GM18499 (cell line): ENCODE data around the gene COL26A1.
"Not testable (repeated sequence)": the region's sequence is repeated elsewhere in the genome, so short reads cannot be mapped to it uniquely, and the experiment has no call there.

Experiments
- ATAC-seq: cut with Tn5 transposase; IDR thresholded peaks from one replicate; pipeline ENCODE4 v1.9.1; 2021; ENCODE audit warnings: moderate number of reproducible peaks; ENCODE audit not compliant: insufficient read depth, unreplicated experiment

The COL26A1 gene

DNA sequence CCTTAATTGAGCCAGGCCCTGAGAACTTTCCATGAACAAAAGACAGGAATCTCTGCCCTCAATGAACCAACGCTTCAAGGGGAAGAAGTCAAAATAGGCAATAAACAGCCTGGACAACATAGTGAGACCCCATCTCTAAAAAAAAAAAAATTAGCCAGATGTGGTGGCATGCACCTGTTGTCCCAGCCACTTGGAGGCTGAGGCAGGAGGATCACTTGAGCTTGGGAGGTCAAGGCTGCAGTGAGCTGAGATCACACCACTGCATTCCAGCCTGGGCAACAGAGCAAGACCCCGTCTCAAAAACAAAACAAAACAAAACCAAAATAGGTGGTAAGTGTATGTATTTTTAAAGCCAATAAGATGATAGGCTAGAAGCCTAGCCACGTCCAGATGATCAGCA is 198.6 kb downstream of the COL26A1 start:
- not testable (repeated sequence) for ATAC-seq

DNA sequence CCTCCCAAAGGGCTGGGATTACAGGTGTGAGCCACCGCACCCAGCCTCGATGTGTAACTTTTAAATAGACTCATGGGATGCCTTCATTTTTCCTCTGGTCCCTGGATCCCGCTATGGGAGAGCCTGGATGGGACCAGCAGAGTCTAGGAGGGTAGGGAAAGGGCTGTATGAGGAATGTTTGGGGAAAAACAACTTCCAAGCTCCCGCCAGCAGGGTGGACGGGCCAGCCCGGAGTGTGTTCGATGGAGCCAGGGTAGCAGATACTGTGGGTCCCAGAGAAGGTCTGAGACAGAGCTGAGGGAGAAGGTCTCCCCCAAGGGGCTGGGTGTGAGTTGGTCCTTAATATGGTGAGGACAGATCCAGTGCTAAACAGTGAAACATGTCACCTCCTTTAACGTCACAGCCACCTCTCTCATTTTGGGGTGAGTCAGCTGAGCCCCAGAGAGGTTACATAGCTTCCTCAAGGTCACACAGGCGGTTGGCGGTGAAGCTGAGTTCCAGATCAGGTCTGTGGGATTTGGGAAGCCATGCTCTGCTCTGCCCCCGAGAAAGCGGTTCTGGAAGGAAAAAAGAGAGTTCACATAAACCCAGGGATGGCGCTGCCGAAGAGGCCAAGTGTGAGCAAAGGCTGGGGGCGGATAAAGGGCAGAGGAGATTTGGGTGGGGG is 200.0 kb downstream of the COL26A1 start:
- no peak for ATAC-seq

DNA sequence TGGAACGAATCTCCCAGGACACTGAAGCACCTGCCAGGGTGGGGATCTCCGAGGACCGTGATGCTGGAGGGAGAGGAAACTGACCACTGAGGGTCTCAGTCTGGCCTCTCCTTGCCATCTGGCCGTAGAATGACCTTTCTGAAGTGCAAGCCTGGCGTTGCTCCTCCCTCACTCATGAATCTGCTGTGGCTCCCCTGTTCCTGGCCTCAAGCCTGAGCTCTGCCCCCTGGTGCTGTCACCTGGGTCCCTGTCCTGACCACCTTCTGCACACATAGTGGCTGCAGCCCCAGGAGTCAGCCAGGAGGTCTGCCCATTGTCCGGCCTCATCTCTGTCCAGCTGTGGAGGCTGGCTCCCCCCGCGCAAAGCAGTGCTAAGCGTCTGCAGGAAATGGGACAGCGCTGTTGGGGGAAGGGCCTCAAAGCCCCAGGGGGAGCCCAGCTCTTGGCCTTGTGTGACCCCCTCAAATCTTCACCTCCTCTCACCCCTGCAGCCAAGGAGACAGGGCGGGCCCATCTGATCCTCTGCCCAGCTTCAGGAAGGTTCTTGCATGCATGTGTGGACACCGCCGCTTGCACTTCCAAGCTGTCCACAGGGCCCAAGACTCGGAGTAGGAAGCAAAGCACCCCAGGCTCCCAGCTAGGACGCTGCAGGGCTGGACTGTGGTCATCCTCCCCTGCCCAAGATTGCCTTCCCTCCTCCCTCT is 200.7 kb downstream of the COL26A1 start:
- no peak for ATAC-seq

DNA sequence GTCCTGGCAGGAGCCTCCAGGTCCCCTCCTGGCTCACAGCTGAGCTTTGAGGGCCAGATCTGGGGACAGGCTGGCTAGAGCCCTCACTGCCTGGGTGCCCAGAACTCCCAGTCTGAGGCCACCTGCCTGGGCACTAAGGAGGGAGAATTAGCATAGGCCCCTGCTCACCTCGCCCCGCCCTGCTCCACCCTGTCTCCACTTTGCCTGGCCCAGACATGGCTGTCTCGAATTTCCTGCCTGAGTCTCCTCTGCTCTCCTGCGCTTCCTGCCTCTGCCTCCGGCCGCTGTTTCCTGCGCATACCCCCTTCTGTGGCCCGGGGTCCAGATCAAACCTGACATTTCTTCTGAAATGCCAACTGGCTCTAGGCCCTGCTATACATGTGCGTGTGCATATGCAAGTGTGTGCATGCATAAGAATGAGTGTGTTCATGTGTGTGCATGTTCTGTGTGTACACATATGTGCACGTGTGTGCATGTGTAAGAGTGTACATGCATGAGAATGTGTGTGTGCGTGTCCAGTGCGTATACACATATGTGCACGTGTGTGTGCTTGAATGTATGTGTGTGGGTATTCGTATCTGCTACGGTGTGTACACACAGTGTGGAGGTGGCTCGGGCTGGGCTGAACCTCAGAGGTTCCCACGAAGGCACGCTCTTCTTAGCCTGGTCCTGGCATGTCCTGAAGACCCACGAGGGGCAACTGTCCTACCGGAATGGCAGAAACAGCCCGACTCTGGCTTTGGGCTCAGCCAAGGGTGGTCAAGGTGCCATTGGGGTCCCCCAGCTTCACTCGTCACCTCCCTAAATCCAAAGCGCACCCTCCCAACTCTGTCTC is 201.5 kb downstream of the COL26A1 start:
- no peak for ATAC-seq

DNA sequence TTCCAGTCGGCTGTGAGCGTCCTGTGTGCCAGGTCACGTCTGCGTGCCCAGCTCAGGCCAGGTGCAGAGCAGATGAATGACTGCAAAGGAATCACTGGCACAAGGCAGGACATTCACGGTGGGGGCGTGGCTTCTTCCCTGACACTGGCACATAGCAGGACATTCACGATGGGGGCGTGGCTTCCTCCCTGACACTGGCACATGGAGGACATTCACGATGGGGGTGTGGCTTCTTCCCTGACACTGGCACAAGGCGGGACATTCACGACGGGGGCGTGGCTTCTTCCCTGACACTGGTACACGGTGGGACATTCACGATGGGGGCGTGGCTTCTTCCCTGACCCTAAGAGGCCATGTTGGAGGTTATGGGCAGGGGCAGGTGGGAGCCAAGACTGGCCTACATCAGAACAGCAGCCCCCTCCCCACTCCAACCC is 202.1 kb downstream of the COL26A1 start:
- no peak for ATAC-seq

DNA sequence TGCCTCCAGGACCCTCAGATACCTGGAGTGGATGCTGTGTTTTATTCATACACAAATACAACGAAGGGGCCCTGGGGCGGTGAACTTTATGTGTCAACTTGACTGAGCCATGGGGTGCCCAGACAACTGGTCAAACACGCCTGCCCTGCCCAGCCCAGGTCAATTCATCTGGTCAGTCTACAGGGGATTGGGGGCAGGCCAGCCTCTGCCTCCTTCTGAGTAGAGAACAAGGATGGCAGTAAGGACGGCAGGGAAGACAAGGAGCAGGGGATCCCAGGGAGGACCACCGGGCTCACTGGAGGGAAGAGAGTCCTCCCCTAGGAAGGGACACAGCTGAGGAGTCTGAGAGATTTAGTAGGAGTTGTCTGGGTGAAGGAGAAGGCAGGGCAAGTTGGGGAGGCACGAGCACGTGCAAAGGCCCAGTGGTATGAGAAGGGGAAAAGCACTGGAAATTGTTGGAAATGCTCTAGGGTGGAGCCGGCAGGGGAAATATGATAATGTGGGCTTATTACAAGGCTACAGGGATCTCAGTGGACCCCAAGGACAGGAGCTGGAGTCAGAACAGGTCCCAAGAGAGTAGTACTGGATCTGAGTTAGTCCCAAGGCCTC is 203.0 kb downstream of the COL26A1 start:
- no peak for ATAC-seq

DNA sequence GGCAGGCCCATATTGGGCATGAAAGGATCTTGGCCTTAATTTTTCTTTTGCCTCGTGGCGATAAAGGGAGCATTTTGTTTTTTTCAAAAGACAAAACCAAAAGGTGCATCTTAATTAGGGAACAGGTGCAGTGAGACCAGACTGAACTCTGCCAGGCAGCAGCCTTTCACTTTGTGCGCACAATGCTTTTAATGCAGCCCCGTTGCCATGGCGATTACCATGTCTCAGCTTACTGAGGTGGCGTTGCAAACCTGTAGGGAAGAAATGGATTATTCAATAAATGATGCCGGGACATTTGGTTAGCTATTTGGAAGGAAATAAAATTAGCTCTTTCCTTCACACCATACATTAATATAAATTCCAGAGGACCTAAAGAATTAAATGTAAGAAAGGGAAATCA is 204.6 kb downstream of the COL26A1 start:
- ATAC-seq = no peak

DNA sequence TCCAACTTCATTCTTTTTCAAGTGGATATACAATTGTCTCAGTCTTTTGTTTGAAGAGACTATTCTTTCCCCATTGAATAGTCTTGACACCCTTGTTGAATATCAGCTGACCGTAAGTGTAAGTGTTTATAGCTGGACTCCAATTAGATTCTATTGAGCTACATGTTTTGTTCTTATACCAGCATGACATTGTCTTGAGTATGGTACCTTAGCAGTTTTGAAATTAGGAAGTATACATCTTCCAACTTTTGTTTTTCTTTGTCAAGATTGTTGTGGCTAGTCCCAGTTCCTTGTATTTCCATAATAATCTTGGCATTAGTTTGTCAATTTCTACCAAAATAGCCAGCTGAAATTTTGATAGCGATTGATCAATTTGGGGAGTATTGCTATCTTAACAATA is 209.5 kb downstream of the COL26A1 start:
- no peak for ATAC-seq

DNA sequence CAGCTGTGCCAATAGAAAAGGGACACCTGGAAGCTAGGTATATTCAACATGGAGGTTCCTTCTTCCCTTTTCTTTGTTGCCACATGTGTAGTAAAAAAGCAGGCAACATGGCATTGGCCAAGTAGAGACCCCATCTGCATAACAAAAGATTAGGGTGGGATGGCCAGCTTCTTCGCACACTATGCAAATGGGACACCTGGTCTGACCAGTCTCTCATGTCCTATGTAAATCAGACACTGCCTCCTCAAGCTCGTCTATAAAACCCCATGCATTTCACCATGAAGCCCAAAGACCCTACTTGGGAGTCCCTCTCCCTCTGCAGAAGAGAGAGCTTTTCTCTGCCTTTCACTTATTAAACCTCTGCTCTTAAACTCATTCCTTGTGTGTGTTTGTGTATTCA is 212.5 kb downstream of the COL26A1 start:
- no peak for ATAC-seq

DNA sequence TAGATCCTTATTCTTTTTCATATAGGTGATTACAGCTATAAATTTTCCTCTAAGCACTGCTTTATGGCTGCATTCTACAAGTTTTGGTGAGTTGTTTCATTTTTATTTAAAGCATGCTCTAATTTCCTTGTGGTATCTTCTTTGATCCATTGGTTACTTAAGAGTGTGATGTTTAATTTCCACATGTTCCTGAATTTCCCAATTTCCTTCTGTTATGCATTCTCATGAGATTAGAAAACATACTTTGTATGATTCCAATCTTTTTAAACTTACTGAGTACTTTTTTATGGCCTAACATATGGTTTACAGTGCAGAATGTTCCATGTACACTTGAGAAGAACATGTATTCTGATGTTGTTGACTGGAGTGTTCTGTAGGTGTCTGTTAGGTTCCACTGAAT is 213.0 kb downstream of the COL26A1 start:
- ATAC-seq = no peak

DNA sequence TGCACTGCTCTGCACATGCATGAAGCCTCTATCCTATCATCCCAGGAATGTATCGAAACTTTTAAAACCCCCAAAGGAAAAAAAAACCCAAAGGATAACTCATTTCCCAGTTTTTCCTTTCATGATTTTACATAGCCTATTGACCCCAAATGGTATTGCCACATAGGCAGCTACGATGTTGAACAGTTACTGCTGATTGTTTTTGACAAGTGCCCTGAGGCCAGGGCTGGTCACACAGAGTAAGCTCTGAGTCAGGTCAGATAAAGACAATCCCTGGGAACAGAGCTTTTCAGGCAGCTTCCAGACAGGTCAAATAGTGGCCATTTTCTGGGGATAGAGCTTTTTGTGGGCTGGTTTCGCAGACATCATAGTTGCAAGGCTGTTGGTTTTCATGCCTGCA is 214.3 kb downstream of the COL26A1 start:
- no peak for ATAC-seq

DNA sequence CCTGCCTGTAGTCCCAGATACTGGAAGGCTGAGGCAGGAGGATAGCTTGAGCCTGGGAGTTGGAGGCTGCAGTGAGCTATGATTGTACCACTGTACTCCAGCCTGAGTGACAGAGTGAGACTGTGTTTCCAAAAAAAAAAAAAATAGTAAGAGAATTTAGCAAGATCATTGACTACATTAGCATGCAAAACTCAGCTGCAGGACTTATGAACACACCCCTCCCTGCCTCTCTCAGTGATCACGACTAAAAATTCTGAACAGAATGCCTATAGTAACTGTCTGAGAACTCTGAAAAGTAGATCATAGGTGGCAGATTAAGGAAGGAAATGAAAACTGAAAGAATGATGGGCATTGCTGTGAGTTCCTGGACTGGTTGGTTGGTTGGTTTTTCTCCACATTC is 215.9 kb downstream of the COL26A1 start:
- ATAC-seq = no peak

DNA sequence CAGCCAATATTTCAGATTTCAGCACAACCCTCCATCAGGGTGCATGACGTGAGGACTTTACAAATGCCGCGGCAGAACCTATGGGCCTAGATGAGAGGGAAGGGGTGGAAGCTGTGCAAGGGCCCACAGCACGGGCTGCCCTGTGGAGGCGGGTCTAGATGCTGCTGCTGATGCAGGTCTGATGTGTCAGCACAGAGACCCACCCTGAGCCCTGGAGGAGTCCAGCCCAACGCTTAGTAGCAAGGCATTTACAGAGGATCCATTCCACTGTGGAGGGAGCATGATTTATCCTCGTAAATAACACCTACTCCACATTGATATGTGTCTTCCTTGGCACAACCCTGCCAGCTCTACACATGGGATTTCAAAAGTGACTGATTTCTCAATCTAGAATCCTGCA is 217.9 kb downstream of the COL26A1 start:
- ATAC-seq = no peak

DNA sequence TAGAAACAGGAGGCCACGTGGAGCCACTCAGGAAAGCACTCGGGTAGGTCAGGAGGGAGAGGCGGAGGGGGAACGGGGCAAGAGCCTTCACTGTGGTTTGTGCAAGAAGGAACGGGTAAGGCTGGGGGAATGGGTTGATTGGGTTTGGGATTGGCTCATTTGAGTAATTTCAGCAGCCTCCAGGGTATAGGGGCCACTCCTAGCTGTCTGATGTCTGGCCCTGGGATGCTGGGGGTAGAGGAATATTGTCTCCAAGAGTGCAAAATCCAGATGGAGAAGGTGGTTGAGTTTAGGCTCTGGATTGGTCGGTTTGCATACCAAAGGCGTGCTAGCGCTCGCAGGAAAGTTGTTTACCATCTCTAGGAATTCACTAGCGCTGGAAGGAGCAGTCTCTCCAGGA is 219.2 kb downstream of the COL26A1 start:
- ATAC-seq = no peak

DNA sequence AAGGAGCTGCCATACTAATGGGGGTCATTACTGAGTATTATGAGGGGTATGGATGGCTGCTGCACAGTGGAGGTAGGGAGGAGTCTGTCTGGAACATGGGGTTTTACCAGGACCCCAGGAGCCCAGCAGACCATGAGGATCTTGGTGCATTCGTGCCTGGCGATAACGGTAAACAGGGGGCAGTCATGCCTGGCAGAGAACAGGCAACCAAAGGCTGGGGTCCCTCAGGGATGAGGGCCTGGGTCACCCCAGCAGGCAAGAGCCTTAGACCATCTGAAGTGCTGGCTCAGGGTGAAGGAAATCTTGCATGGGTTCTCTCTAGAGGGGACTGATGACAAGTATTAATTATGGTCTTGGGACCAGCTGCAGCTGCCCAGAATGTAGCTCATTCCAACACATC is 220.3 kb downstream of the COL26A1 start:
- ATAC-seq = no peak

DNA sequence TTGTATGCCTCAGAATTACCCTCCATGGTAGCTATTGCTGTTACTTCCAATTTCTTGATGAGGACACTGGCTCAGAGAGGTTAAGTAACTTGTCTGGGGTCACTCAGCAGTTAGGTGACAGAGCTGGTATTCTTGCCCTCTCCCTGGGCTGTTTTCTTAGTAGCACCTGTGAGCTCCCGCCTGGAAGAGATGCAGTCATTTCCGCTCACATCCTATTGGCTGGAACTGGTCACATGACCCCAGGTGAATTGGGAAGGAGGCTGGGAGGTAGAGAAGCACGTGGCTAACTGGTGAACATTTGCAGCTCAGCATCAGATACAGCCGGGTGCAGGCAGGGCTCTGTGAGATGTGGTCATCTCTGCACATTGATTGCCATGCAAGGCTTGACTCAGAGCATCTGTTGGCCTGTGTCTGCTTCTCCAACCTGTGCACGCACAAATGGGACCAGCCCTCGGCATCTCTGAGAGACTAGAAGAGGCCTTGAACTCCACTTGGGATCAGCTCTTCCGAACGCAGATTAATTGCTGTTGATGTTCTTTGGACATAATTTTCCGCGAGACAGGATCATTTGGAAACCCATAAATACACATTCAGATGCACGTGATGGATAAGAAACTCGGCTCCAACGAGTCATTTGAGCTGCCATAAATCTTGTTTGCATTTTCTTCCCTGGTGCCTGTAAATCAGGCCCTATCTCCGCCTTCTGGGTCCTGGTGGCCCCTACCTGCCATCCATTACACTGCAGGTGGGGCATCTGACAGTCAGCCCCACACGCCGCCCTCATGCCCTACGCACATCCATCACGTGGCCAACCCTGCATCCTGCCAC is 223.6 kb downstream of the COL26A1 start:
- no peak for ATAC-seq

DNA sequence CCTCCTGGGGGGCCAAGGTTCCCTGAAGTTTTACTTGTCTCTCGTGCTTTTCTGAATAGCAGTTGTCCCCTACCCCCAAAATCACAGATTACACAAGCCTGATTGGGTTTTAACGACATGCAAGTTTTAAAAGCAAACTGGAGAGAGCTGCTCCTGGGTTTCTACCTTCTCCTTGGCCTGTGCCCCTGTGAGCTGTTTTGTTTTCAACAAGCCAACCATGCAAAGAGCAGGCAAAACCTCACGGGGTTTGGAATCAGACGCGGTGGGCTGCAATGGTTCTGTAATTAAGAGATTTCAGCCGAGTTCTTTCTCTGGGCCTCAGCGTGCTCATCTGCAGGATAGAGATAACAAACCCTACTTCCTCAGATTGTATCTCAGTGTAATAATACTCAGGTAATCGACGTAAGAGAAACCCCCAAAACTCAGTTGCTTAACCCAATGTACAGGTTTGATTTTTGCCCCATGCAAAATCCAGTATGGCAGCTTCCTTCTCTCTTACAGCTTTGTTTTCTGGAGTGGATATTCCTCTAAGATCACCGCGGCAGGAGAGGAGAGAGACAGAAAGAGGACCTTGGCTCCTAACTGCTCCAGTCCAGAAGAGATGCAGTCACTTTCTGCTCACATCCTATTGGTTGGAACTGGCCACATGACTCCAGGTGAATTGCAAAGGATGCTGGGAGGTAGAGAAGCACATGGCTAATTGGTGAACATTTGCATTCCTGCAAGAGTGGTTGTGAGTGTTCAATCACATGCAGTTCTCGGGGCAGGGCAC is 224.4 kb downstream of the COL26A1 start:
- ATAC-seq = no peak

DNA sequence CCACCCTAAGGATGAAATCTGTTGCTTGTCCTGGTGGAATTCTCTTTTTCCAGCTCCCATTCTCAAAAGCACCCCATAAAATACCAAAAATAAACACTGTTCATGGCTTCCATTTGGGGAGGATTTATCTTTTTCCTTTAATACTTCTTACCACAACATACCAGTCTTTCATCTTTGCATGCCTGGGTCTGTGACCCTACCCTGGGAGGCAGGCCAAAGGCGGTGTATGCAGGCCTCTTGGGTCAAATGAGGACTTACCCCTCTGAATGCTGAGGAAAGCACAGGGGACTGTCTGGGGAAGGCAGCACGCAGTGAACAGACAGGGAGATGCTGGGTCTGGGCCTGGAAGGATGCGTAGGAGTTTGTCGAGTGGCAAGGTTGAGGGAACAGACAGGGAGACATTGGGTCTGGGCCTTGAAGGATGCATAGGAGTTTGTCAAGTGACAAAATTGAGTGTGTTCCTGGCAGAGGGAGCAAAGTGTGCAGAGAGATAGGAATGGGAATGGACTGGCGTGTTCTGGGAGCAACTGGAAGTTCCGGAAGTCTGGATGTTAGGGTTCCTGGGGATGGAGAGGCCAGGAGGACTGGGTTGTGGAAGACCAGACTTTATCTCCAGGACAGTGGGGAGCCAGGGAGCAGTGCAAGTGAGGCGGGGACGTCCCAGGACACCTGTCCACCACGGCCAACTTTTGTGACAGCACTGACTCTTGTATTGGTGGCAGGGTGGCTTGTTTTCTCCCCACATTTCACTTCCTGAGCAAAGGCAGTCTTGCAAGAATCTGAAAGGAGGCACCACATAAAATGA is 225.7 kb downstream of the COL26A1 start:
- no peak for ATAC-seq

DNA sequence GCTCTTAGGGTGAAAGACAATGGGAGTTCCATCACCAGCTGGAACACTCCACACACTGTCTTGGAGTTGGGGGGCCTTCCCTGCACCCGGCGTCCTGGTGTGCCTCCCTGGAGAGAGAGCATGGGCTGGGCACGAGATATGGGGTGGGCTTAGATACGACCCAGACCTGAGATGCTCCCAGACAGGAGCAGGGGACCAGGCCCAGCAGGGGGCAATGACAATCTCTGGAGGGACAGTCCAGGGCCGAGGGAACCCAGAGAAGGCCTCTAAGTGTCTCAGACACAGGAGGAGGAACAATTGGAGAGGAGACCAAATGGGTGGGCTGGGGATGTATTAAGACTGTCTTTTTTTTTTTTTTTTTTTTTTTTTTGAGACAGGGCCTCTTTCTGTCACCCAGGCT is 226.4 kb downstream of the COL26A1 start:
- ATAC-seq = no peak
